ENCODE results near the gene SLC5A11. TPM values are rescaled to one million over a fixed set of nuclear protein-coding genes. Genes with fewer than 3 reads are reported as not detected.

Gene SLC5A11
- total and polyA plus RNA-seq, 2 of the 13 experiments (the other 11 are each of a cell fraction or from before 2014, with no cell fraction given) = 1.2 to 3.3 TPM

DNA sequence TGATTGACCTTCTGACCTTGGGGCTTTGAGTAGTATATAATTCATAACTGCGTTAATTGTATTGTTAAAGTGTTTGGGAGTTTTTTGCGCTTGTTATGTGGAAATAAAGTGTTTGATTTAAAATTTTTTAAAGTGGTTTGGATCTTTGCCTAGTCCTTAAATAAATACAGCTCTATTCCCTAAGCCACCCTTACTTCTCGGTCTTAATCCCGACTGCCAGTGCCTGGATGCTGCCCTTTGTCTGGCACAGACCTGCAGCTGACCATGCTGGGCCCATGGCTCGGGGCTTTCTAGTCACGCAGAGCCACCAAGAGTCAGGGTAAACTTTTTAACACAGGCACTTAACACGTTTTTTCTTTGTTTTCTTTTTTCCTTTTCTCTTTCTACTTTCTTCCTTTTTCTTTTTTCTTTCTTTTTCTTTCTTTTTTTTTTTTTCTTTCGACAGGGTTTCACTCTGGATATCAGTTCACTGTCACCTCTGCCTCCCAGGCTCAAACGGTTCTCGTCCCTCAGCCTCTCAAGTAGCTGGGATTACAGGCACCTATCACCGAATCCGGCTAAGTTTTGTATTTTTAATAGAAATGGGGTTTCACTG lies 19.6 kb upstream of the SLC5A11 start (continued):
- TF ChIP-seq, protein P1, sequence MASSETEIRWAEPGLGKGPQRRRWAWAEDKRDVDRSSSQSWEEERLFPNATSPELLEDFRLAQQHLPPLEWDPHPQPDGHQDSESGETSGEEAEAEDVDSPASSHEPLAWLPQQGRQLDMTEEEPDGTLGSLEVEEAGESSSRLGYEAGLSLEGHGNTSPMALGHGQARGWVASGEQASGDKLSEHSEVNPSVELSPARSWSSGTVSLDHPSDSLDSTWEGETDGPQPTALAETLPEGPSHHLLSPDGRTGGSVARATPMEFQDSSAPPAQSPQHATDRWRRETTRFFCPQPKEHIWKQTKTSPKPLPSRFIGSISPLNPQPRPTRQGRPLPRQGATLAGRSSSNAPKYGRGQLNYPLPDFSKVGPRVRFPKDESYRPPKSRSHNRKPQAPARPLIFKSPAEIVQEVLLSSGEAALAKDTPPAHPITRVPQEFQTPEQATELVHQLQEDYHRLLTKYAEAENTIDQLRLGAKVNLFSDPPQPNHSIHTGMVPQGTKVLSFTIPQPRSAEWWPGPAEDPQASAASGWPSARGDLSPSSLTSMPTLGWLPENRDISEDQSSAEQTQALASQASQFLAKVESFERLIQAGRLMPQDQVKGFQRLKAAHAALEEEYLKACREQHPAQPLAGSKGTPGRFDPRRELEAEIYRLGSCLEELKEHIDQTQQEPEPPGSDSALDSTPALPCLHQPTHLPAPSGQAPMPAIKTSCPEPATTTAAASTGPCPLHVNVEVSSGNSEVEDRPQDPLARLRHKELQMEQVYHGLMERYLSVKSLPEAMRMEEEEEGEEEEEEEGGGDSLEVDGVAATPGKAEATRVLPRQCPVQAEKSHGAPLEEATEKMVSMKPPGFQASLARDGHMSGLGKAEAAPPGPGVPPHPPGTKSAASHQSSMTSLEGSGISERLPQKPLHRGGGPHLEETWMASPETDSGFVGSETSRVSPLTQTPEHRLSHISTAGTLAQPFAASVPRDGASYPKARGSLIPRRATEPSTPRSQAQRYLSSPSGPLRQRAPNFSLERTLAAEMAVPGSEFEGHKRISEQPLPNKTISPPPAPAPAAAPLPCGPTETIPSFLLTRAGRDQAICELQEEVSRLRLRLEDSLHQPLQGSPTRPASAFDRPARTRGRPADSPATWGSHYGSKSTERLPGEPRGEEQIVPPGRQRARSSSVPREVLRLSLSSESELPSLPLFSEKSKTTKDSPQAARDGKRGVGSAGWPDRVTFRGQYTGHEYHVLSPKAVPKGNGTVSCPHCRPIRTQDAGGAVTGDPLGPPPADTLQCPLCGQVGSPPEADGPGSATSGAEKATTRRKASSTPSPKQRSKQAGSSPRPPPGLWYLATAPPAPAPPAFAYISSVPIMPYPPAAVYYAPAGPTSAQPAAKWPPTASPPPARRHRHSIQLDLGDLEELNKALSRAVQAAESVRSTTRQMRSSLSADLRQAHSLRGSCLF (CRISPR knock-in tag; IDR thresholded peaks at IDR 0.05; ENCODE audit: borderline replicate concordance) = no peak

- Histone ChIP-seq H3K9me3 (ENCODE audit: low read length) (no peaks in the 10 kb centered on the region), H3K79me2 (ENCODE audit: insufficient read depth, low read length) (no peaks in the 10 kb centered on the region), H4K20me1 (ENCODE audit: insufficient read depth, low read length) (no peaks in the 10 kb centered on the region), H3K4me3 (replicated peaks in 1 of 3; ENCODE audit: insufficient read depth in 1 of 3, low read depth in 2 of 3, low read length in 3 of 3) (no peak overlapping the region), H3K4me1 (ENCODE audit: insufficient read depth, low read length) (peaks cover 9% of the 10 kb centered on the region; the same call in 1 of the 2 replicates), H3K27ac (ENCODE audit: extremely low read length, insufficient read depth, low read length) (no peak overlapping the region), H3K27me3 (ENCODE audit: control insufficient read depth in 1 of 2, insufficient read depth in 2 of 2, low read length in 2 of 2) (no peaks in the 10 kb centered on the region), H3K36me3 (replicated peaks in 1 of 2; ENCODE audit: control insufficient read depth in 1 of 2, insufficient read depth in 2 of 2, low read length in 2 of 2) (peaks cover 20 to 39% of the 10 kb centered on the region in 2 experiments), H3K9ac (ENCODE audit: insufficient read depth, low read depth, low read length) (no peak overlapping the region), H3K4me2 (ENCODE audit: low read depth, low read length) (no peak overlapping the region), H2AFZ (ENCODE audit: low read length) (no peak overlapping the region)
- 92% methylated on average over 9 of the region's 9 CpGs for WGBS (ENCODE audit: low lambda C conversion rate)
- POLR2A ChIA-PET = interaction anchor here (1.4 kb wide), 1 partner anchor 12 kb away, joined by 3 read pairs; no protein-coding TSS in a partner anchor
- intact Hi-C loops (cut with micrococcal nuclease; ENCODE audit: unreplicated experiment) = no loop called here
- in situ Hi-C loops (cut with HindIII; ENCODE audit: extremely low pct_ligation_motif_present, low pct_unique_long_range_greater_than_20kb) = no loop called here
- CTCF ChIA-PET (ENCODE audit: low intra/inter-chr PET ratio, low total read pairs) = no interaction called here
- BruUV-seq (replicated peaks) = no TSS peak
- ATAC-seq (no peak), DNase-seq (ENCODE audit: low spot score) (no peak), FAIRE-seq (no peak)
- peak in 1 of 2 experiments; percentile 7; a peak in 1 of 4 replicates for TF ChIP-seq POLR2A (IDR thresholded peaks at IDR 0.05; ENCODE audit: insufficient read depth in 1 of 2, low read depth in 2 of 2, low read length in 2 of 2)
- 0 out of 2 replicates have a peak, but pooled peaks have one; percentile 24 for TF ChIP-seq ZNF121 (CRISPR knock-in tag; IDR thresholded peaks at IDR 0.05)
- no peak for TF ChIP-seq ZNF143 (CRISPR knock-in tag; IDR thresholded peaks at IDR 0.05)
- no peak for TF ChIP-seq RBAK (CRISPR knock-in tag; IDR thresholded peaks at IDR 0.05)
- peak; percentile 47; the same call in 1 of the 2 replicates for TF ChIP-seq POLR2G (IDR thresholded peaks at IDR 0.05; ENCODE audit: low read depth, low read length)
- peak; percentile 49; the same call in 1 of the 2 replicates for TF ChIP-seq SSRP1 (CRISPR knock-in tag; IDR thresholded peaks at IDR 0.05)
- peak; percentile 76 for TF ChIP-seq ZNF770 (CRISPR knock-in tag; IDR thresholded peaks at IDR 0.05)
- peak; percentile 43; the same call in 1 of the 2 replicates for TF ChIP-seq TARDBP (CRISPR knock-in tag; IDR thresholded peaks at IDR 0.05)
- peak; percentile 89 for TF ChIP-seq RBM22 (optimal IDR thresholded peaks at IDR 0.05; ENCODE audit: low read length)
Measured at GRCh38 chr16:24826817-24827566, 18.8 kb upstream of the SLC5A11 start.

All from HepG2 (cell line).